Gastroesophageal sphincter (tissue), 3 donors: ENCODE measurements around the gene CEP170B.

ENCODE experiments used
- CTCF ChIP-seq, 4 experiments: fragments of 200-600 bp in 2 of 4; fragments of 450-650 bp in 2 of 4; sonication (generic) in 1 of 4; IDR thresholded peaks; one replicate each; pipeline ENCODE4 v1.5.1; 2017 to 2019; ENCODE audit warnings: antibody characterized with exemption in 4 of 4, mild to moderate bottlenecking in 2 of 4, moderate library complexity in 2 of 4
- POLR2AphosphoS5 ChIP-seq: sonication (generic); formaldehyde crosslinking; IDR thresholded peaks from one replicate; pipeline ENCODE4 v1.6.1; 2017; ENCODE audit warnings: antibody characterized with exemption

DNA sequence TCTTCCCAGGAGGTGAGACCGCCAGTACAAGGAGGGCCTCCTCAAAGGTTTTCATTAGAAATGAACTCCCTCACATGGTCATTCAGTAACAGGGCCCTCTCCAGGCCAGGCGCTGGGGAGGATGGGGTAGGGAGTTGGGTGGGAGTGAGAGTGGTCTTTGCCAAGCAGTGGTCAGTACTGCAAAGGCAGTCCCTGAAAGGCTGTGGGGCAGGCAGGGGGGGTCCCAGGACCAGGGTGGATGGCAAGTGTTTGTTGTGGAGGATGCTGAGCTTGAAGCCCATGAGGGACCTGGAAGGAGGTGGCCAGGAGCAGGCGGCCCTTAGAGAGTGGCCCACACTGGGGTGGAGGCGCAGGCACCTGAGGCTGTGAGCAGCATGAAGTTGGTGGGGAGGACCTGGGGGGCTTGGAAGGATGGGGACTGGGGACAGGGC lies 26.1 kb downstream of the CEP170B start:
- TF ChIP-seq POLR2AphosphoS5: no peak
- TF ChIP-seq CTCF (IDR thresholded peaks at IDR 0.05): no peak
